GM12875 (cell line): ENCODE data around the gene RAP1GDS1.
"Not testable (repeated sequence)": the region's sequence is repeated elsewhere in the genome, so short reads cannot be mapped to it uniquely, and the experiment has no call there.

Experiments
- H3K4me3 ChIP-seq: one replicate; pipeline ENCODE4 v1.5.1; 2011; ENCODE audit warnings: low read depth, low read length, control low read depth
- TF ChIP-seq, protein P1 (sequence below): IDR thresholded peaks from 2 replicates; pipeline ENCODE4 v1.5.1; 2011; ENCODE audit warnings: low read depth, mild to moderate bottlenecking, control low read depth, inconsistent platforms, low read length, moderate library complexity, borderline replicate concordance; ENCODE audit not compliant: insufficient read depth

The RAP1GDS1 gene

GRCh38 chr4:98352940-98353339, 91.8 kb downstream of the RAP1GDS1 start:
- TF ChIP-seq, protein P1, sequence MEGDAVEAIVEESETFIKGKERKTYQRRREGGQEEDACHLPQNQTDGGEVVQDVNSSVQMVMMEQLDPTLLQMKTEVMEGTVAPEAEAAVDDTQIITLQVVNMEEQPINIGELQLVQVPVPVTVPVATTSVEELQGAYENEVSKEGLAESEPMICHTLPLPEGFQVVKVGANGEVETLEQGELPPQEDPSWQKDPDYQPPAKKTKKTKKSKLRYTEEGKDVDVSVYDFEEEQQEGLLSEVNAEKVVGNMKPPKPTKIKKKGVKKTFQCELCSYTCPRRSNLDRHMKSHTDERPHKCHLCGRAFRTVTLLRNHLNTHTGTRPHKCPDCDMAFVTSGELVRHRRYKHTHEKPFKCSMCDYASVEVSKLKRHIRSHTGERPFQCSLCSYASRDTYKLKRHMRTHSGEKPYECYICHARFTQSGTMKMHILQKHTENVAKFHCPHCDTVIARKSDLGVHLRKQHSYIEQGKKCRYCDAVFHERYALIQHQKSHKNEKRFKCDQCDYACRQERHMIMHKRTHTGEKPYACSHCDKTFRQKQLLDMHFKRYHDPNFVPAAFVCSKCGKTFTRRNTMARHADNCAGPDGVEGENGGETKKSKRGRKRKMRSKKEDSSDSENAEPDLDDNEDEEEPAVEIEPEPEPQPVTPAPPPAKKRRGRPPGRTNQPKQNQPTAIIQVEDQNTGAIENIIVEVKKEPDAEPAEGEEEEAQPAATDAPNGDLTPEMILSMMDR = no peak
- H3K4me3 ChIP-seq = no peak overlapping the region

DNA sequence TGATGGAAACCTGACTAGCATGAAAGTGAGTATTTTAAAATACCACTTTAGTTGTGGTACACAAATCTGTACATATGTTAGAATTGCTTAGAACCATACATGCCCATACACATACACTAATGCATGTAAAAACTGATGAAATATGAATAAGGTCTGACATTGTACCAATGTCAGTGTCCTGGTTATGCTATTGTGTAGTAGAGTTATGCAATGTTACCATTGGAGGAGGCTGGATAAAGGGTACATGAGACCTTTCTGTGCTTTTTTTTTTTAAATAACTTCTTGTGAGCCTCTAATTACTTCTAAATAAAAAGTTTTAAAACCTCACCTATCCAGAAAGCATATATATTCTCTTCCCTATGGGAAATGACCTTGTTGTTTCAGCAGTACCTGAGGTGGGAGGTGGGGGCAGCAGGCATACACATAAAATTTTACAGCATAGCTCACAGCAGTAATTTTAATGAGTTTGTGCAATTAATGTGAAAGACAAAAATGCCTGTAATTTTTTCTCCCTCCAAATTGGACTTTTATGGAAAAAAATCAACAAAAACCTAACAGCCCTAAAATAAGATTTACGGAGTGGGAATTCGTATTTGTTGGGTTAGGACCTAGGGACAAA, 97.6 kb downstream of the RAP1GDS1 start:
- TF ChIP-seq, protein P1 = no peak
- no peak overlapping the region for H3K4me3 ChIP-seq

GRCh38 chr4:98359646-98360045, 98.5 kb downstream of the RAP1GDS1 start:
- H3K4me3 ChIP-seq = no peak overlapping the region
- TF ChIP-seq, protein P1 = no peak

- no peak overlapping the region for H3K4me3 ChIP-seq
- TF ChIP-seq, protein P1 = no peak
Measured at GRCh38 chr4:98363431-98363830, 102.2 kb downstream of the RAP1GDS1 start.

DNA sequence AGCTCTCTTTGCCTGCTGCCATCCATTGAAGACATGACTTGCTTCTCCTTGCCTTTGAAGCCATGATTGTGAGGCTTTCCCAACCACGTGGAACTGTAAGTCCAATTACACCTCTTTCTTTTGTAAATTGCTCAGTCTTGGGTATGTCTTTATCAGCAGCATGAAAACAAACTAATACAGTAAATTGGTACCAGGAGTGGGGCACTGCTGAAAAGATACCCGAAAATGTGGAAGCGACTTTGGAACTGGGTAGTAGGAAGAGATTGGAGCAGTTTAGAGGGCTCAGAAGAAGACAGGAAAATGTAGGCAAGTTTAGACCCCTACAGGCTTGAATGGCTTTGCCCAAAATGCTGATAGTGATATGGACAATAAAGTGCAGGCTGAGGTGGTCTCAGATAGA, 105.1 kb downstream of the RAP1GDS1 start:
- not testable (repeated sequence) for H3K4me3 ChIP-seq

DNA sequence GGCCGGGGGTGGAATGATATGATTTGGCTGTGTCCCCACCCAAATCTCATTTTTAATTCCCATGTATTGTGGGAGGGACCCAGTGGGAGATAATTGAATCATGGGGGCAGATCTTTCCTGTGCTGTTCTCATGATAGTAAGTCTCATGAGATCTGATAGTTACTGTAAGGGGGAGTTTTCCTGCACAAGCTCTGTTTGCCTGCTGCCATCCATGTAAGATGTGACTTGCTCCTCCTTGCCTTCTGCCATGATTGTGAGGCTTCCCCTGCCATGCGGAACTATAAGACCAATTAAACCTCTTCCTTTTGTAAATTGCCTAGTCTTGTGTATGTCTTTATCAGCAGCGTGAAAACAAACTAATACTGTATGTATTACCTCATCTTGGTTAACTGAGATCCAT, 106.8 kb downstream of the RAP1GDS1 start:
- H3K4me3 ChIP-seq = not testable (repeated sequence)

DNA sequence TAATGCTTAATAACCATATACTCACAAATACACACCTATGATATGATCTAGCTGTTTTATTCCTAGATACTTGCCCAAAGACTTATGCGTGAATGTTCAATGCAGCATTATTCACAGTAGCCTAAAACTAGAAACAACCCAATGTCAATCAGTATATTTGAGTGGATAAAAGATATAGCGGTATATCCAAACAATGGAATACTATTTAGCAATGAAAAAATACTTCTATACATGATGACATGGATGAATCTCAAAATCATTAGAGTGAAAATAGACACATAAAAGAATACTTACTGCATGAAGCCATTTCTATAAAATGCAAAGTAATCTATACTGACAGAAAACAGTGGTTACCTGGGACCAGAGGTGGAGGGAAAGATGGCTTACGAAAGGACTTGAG, 108.1 kb downstream of the RAP1GDS1 start:
- TF ChIP-seq, protein P1 = no peak
- H3K4me3 ChIP-seq = no peak overlapping the region

- TF ChIP-seq, protein P1 = no peak
Measured at GRCh38 chr4:98374643-98375042, 113.5 kb downstream of the RAP1GDS1 start.

More at GRCh38 chr4:98374643-98375042, 113.5 kb downstream of the RAP1GDS1 start:
- H3K4me3 ChIP-seq = no peak overlapping the region
